ENCODE data around the gene COL4A6.

COL4A6 gene

GRCh38 chrX:108203540-108203939, 234.7 kb downstream of the COL4A6 start:
- in situ Hi-C loops (cut with HindIII; ENCODE audit: low pct_unique_long_range_greater_than_20kb, low sequenced_read_pairs) = no loop called here
- no peak for TF ChIP-seq JUND (IDR thresholded peaks at IDR 0.05; ENCODE audit: low read depth)
- DNase-seq (ENCODE audit: low read depth in 1 of 2, low spot score in 1 of 2) = no peak

- TF ChIP-seq JUND (IDR thresholded peaks at IDR 0.05; ENCODE audit: low read depth) = no peak
- in situ Hi-C loops (cut with HindIII; ENCODE audit: low pct_unique_long_range_greater_than_20kb, low sequenced_read_pairs) = no loop called here
- peak in 1 of 2 experiments; percentile 24 for DNase-seq (ENCODE audit: low read depth in 1 of 2, low spot score in 1 of 2)
These were observed 238.5 kb downstream of the COL4A6 start for GRCh38 chrX:108199691-108200090.

- in situ Hi-C loops (cut with HindIII; ENCODE audit: low pct_unique_long_range_greater_than_20kb, low sequenced_read_pairs) = no loop called here
- TF ChIP-seq JUND (IDR thresholded peaks at IDR 0.05; ENCODE audit: low read depth) = no peak
- DNase-seq (ENCODE audit: low read depth in 1 of 2, low spot score in 1 of 2) = no peak
These were observed 239.2 kb downstream of the COL4A6 start for GRCh38 chrX:108199041-108199440.

- in situ Hi-C loops (cut with HindIII; ENCODE audit: low pct_unique_long_range_greater_than_20kb, low sequenced_read_pairs) = no loop called here
- DNase-seq (ENCODE audit: low read depth in 1 of 2, low spot score in 1 of 2) = no peak
- no peak for TF ChIP-seq JUND (IDR thresholded peaks at IDR 0.05; ENCODE audit: low read depth)
These were observed 239.8 kb downstream of the COL4A6 start for GRCh38 chrX:108198420-108198819.

- TF ChIP-seq JUND (IDR thresholded peaks at IDR 0.05; ENCODE audit: low read depth) = no peak
- no peak for DNase-seq (ENCODE audit: low read depth in 1 of 2, low spot score in 1 of 2)
- in situ Hi-C loops (cut with HindIII; ENCODE audit: low pct_unique_long_range_greater_than_20kb, low sequenced_read_pairs) = no loop called here
These were observed 251.4 kb downstream of the COL4A6 start for GRCh38 chrX:108186811-108187210.

- no peak for DNase-seq (ENCODE audit: low read depth in 1 of 2, low spot score in 1 of 2)
- in situ Hi-C loops (cut with HindIII; ENCODE audit: low pct_unique_long_range_greater_than_20kb, low sequenced_read_pairs) = no loop called here
- no peak for TF ChIP-seq JUND (IDR thresholded peaks at IDR 0.05; ENCODE audit: low read depth)
These were observed 260.1 kb downstream of the COL4A6 start for GRCh38 chrX:108178143-108178498.

GRCh38 chrX:108177351-108178142, 260.7 kb downstream of the COL4A6 start:
- TF ChIP-seq JUND (IDR thresholded peaks at IDR 0.05; ENCODE audit: low read depth) = no peak
- in situ Hi-C loops (cut with HindIII; ENCODE audit: low pct_unique_long_range_greater_than_20kb, low sequenced_read_pairs) = no loop called here
- DNase-seq (ENCODE audit: low read depth in 1 of 2, low spot score in 1 of 2) = no peak

- in situ Hi-C loops (cut with HindIII; ENCODE audit: low pct_unique_long_range_greater_than_20kb, low sequenced_read_pairs) = no loop called here
- DNase-seq (ENCODE audit: low read depth in 1 of 2, low spot score in 1 of 2) = no peak
- TF ChIP-seq JUND (IDR thresholded peaks at IDR 0.05; ENCODE audit: low read depth) = no peak
These were observed 264.3 kb downstream of the COL4A6 start for GRCh38 chrX:108173874-108174273.

GRCh38 chrX:108171671-108172070, 266.6 kb downstream of the COL4A6 start:
- in situ Hi-C loops (cut with HindIII; ENCODE audit: low pct_unique_long_range_greater_than_20kb, low sequenced_read_pairs) = no loop called here
- no peak for TF ChIP-seq JUND (IDR thresholded peaks at IDR 0.05; ENCODE audit: low read depth)
- no peak for DNase-seq (ENCODE audit: low read depth in 1 of 2, low spot score in 1 of 2)

GRCh38 chrX:108169768-108170167, 268.5 kb downstream of the COL4A6 start:
- no peak for DNase-seq (ENCODE audit: low read depth in 1 of 2, low spot score in 1 of 2)
- in situ Hi-C loops (cut with HindIII; ENCODE audit: low pct_unique_long_range_greater_than_20kb, low sequenced_read_pairs) = no loop called here
- TF ChIP-seq JUND (IDR thresholded peaks at IDR 0.05; ENCODE audit: low read depth) = no peak

GRCh38 chrX:108168961-108169740, 269.1 kb downstream of the COL4A6 start:
- DNase-seq (ENCODE audit: low read depth in 1 of 2, low spot score in 1 of 2) = no peak
- in situ Hi-C loops (cut with HindIII; ENCODE audit: low pct_unique_long_range_greater_than_20kb, low sequenced_read_pairs) = no loop called here
- no peak for TF ChIP-seq JUND (IDR thresholded peaks at IDR 0.05; ENCODE audit: low read depth)

- TF ChIP-seq JUND (IDR thresholded peaks at IDR 0.05; ENCODE audit: low read depth) = no peak
- in situ Hi-C loops (cut with HindIII; ENCODE audit: low pct_unique_long_range_greater_than_20kb, low sequenced_read_pairs) = no loop called here
These were observed 270.9 kb downstream of the COL4A6 start for GRCh38 chrX:108167211-108167872.

More at GRCh38 chrX:108167211-108167872, 270.9 kb downstream of the COL4A6 start:
- DNase-seq (ENCODE audit: low read depth in 1 of 2, low spot score in 1 of 2) = no peak

All from T47D (cell line).